ENCODE data around the gene CBY3.
"Not testable (repeated sequence)": the region's sequence is repeated elsewhere in the genome, so short reads cannot be mapped to it uniquely, and the experiment has no call there.

GRCh38 chr5:179653135-179653534, 27.7 kb downstream of the CBY3 start:
- TF ChIP-seq, protein P1, sequence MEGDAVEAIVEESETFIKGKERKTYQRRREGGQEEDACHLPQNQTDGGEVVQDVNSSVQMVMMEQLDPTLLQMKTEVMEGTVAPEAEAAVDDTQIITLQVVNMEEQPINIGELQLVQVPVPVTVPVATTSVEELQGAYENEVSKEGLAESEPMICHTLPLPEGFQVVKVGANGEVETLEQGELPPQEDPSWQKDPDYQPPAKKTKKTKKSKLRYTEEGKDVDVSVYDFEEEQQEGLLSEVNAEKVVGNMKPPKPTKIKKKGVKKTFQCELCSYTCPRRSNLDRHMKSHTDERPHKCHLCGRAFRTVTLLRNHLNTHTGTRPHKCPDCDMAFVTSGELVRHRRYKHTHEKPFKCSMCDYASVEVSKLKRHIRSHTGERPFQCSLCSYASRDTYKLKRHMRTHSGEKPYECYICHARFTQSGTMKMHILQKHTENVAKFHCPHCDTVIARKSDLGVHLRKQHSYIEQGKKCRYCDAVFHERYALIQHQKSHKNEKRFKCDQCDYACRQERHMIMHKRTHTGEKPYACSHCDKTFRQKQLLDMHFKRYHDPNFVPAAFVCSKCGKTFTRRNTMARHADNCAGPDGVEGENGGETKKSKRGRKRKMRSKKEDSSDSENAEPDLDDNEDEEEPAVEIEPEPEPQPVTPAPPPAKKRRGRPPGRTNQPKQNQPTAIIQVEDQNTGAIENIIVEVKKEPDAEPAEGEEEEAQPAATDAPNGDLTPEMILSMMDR (IDR thresholded peaks at IDR 0.05; ENCODE audit: borderline replicate concordance, extremely low read depth, low read length, poor library complexity, severe bottlenecking): not testable (repeated sequence)
- not testable (repeated sequence) for TF ChIP-seq EZH2 (IDR thresholded peaks at IDR 0.05; ENCODE audit: borderline replicate concordance, low read depth, low read length, severe bottlenecking)

Data from DND-41 (cell line).